Neural progenitor cell (in vitro differentiated cells): ENCODE measurements around the gene SERPINE1. TPM values are rescaled to one million over a fixed set of nuclear protein-coding genes. Genes with fewer than 3 reads are reported as not detected.

Experiments used
- DNase-seq: peaks from one replicate; pipeline ENCODE4 v3.0.0-alpha.2; 2016; ENCODE audit warnings: low spot score
- H2AFZ ChIP-seq: fragments of 200-600 bp; sonication (generic); replicated peaks from 2 replicates; pipeline ENCODE4 v1.6.1; 2016; ENCODE audit warnings: antibody characterized with exemption
- H3F3A ChIP-seq: fragments of 200-600 bp; sonication (generic); 2 replicates; pipeline ENCODE4 v1.6.1; 2016; ENCODE audit warnings: antibody characterized with exemption, low read depth
- H3K27ac ChIP-seq: fragments of 200-600 bp; sonication (generic); 2 replicates; pipeline ENCODE4 v1.5.1; 2016; ENCODE audit warnings: mild to moderate bottlenecking
- H3K27me3 ChIP-seq: fragments of 200-600 bp; sonication (generic); 2 replicates; pipeline ENCODE4 v1.6.1; 2016; ENCODE audit warnings: mild to moderate bottlenecking, moderate library complexity
- H3K36me3 ChIP-seq: fragments of 200-600 bp; sonication (generic); 2 replicates; pipeline ENCODE4 v1.5.1; 2016
- H3K4me1 ChIP-seq: fragments of 200-600 bp; sonication (generic); 2 replicates; pipeline ENCODE4 v1.6.1; 2016; ENCODE audit warnings: mixed run types
- H3K4me2 ChIP-seq: fragments of 200-600 bp; sonication (generic); 2 replicates; pipeline ENCODE4 v1.6.1; 2016
- H3K4me3 ChIP-seq: fragments of 200-600 bp; sonication (generic); 2 replicates; pipeline ENCODE4 v1.5.1; 2016
- H3K79me2 ChIP-seq: fragments of 200-600 bp; sonication (generic); 2 replicates; pipeline ENCODE4 v1.6.1; 2016; ENCODE audit warnings: low read depth
- H3K9ac ChIP-seq: fragments of 200-600 bp; sonication (generic); 2 replicates; pipeline ENCODE4 v1.6.1; 2016
- H3K9me3 ChIP-seq: fragments of 200-600 bp; sonication (generic); 2 replicates; pipeline ENCODE4 v1.5.1; 2016; ENCODE audit warnings: low read depth
- H4K20me1 ChIP-seq: fragments of 200-600 bp; sonication (generic); 2 replicates; pipeline ENCODE4 v1.6.1; 2016; ENCODE audit warnings: low read depth
- H3K27ac Mint-ChIP-seq: 3 replicates; pipeline ENCODE4 v1.8.0; 2021; ENCODE audit warnings: mixed read lengths
- H3K27me3 Mint-ChIP-seq: 2 replicates; pipeline ENCODE4 v1.8.0; 2022; ENCODE audit warnings: low read depth, mild to moderate bottlenecking, inconsistent platforms, moderate library complexity, mixed read lengths; ENCODE audit not compliant: insufficient read depth
- H3K36me3 Mint-ChIP-seq: 3 replicates; pipeline ENCODE4 v1.8.0; 2021; ENCODE audit warnings: mixed read lengths
- H3K4me1 Mint-ChIP-seq: 3 replicates; pipeline ENCODE4 v1.8.0; 2021; ENCODE audit warnings: mixed read lengths
- H3K4me3 Mint-ChIP-seq: 3 replicates; pipeline ENCODE4 v1.8.0; 2021; ENCODE audit warnings: mild to moderate bottlenecking, moderate library complexity, mixed read lengths
- H3K9me3 Mint-ChIP-seq: 3 replicates; pipeline ENCODE4 v1.8.0; 2020; ENCODE audit warnings: mixed read lengths
- EZH2 ChIP-seq: fragments of 200-600 bp; sonication (generic); IDR thresholded peaks from 2 replicates; pipeline ENCODE4 v1.6.1; 2017; ENCODE audit warnings: antibody characterized with exemption, mild to moderate bottlenecking, moderate library complexity
- EZH2phosphoT487 ChIP-seq: fragments of 200-600 bp; sonication (generic); IDR thresholded peaks from 2 replicates; pipeline ENCODE4 v1.6.1; 2017; ENCODE audit warnings: antibody characterized with exemption
- total RNA-seq: library from RNA; depleted of rRNA; stranded (reverse); fragments of >200 nt; gene quantifications from 2 replicates; pipeline ENCODE4 v1.2.3, GENCODE V29; 2015; ENCODE audit warnings: low replicate concordance
- TF ChIP-seq, protein P1 (sequence below): fragments of 200-600 bp; sonication (generic); IDR thresholded peaks from 2 replicates; pipeline ENCODE4 v1.5.1; 2017; ENCODE audit warnings: antibody characterized with exemption, mild to moderate bottlenecking

The SERPINE1 gene
- total RNA-seq, 1 donor from 2014 or later, result not detected

DNA sequence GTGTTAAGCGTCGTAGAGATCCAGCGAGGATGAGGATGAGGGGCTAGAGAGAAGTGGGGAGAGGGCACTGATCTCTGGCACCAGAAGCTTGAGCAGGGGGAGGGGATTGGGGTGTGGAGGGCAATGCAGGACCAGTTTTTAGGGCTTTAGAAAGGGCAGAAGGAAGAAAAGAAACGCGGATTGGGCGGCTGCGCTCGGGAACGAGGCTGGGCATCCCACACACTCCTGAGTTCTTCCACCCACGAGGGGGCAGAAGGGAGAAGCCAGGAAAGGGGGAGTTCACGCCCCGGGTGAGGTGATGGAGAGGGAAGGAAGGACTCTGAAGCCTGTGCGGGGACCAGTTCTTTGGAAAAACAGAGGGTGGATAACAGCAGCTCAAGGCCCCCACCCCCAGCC is 44.5 kb downstream of the SERPINE1 start:
- no peaks in the 10 kb centered on the region for H3K9me3 ChIP-seq
- no peak overlapping the region for H2AFZ ChIP-seq
- H3K27me3 ChIP-seq, result peaks cover 100% of the 10 kb centered on the region
- peaks cover 36% of the 10 kb centered on the region for H3K4me1 ChIP-seq
- Mint-ChIP-seq H3K9me3 (peaks cover 2% of the 10 kb centered on the region), H3K4me1 (peaks cover 55% of the 10 kb centered on the region), H3K27me3 (peaks cover 85% of the 10 kb centered on the region), H3K4me3 (peak overlapping the region; percentile 65), H3K27ac (no peak overlapping the region), H3K36me3 (no peaks in the 10 kb centered on the region)
- H3K36me3 ChIP-seq, result no peaks in the 10 kb centered on the region
- no peaks in the 10 kb centered on the region for H3K79me2 ChIP-seq
- no peak overlapping the region for H3K4me3 ChIP-seq
- H3K27ac ChIP-seq, result no peak overlapping the region
- H4K20me1 ChIP-seq, result peaks cover 65% of the 10 kb centered on the region
- peak; percentile 40 for DNase-seq
- no peak overlapping the region for H3K9ac ChIP-seq
- H3K4me2 ChIP-seq, result peak overlapping the region; percentile 77
- TF ChIP-seq, protein P1, sequence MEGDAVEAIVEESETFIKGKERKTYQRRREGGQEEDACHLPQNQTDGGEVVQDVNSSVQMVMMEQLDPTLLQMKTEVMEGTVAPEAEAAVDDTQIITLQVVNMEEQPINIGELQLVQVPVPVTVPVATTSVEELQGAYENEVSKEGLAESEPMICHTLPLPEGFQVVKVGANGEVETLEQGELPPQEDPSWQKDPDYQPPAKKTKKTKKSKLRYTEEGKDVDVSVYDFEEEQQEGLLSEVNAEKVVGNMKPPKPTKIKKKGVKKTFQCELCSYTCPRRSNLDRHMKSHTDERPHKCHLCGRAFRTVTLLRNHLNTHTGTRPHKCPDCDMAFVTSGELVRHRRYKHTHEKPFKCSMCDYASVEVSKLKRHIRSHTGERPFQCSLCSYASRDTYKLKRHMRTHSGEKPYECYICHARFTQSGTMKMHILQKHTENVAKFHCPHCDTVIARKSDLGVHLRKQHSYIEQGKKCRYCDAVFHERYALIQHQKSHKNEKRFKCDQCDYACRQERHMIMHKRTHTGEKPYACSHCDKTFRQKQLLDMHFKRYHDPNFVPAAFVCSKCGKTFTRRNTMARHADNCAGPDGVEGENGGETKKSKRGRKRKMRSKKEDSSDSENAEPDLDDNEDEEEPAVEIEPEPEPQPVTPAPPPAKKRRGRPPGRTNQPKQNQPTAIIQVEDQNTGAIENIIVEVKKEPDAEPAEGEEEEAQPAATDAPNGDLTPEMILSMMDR, result peak; percentile 12
- TF ChIP-seq EZH2, result no peak
- peaks cover 23% of the 10 kb centered on the region for H3F3A ChIP-seq

- TF ChIP-seq EZH2 (peak; percentile 87), EZH2phosphoT487 (peak; percentile 85)
- TF ChIP-seq, protein P1, result no peak
- no peaks in the 10 kb centered on the region for H3K36me3 Mint-ChIP-seq
- H3K79me2 ChIP-seq, result no peaks in the 10 kb centered on the region
- H3K4me1 ChIP-seq, result peaks cover 31% of the 10 kb centered on the region
- peaks cover 23% of the 10 kb centered on the region for H3F3A ChIP-seq
- H3K9me3 Mint-ChIP-seq, result peaks cover 2% of the 10 kb centered on the region
- DNase-seq, result peak; percentile 62
- H3K36me3 ChIP-seq, result no peaks in the 10 kb centered on the region
- peaks cover 87% of the 10 kb centered on the region for H3K27me3 Mint-ChIP-seq
- H3K4me3 Mint-ChIP-seq, result peak overlapping the region; percentile 65
- no peak overlapping the region for H3K9ac ChIP-seq
- H3K9me3 ChIP-seq, result no peaks in the 10 kb centered on the region
- peaks cover 49% of the 10 kb centered on the region for H3K4me1 Mint-ChIP-seq
- H4K20me1 ChIP-seq, result peaks cover 60% of the 10 kb centered on the region
- no peak overlapping the region for H3K27ac ChIP-seq
- peak overlapping the region; percentile 39 for H3K4me3 ChIP-seq
- peaks cover 100% of the 10 kb centered on the region for H3K27me3 ChIP-seq
- H3K27ac Mint-ChIP-seq, result no peak overlapping the region
- no peak overlapping the region for H2AFZ ChIP-seq
- H3K4me2 ChIP-seq, result peak overlapping the region; percentile 77
Observed at GRCh38 chr7:101172005-101172853, 45.3 kb downstream of the SERPINE1 start.

DNA sequence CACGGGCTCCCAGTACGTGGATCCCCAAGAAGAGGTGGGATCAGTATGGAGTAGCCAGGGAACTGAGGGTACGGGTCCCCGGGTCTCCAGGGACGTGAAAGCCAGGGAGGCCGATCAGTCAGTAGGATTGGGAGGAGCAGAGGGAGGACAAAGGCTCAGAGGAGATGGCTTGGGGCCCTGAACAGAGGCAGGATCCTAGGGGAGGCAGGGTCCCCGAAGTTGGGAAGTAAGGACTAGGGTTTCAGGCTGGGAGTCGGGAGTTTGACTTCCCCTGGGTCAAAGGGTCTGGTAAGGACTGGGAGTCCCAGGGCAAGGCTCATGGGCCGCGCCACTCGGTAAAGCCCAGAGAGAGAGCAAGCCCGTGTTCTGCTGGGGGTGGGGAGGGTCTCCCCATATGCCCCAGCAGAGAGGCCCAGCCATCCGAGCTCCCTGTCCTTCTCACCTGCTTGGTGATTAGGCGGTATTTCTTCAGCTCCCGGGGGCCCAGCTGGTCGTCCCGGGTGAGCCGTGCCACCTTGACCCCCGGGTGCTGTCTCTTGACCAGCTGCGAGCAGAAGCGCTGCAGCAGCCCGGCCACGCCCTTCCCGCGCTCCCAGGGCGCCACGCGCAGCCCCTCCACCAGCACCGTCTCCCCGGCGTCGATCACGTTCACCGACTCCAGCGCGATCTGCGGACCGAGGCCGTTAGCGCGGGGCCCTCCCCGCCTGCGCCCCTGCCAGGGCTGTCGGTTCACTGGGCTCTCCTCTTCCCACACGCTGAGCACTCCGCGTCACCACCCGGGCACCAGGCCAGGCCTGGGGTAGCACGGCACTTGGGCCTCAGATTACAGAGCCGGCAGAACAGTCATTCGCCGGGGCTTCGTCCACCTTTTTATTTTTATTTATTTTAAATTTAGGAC is 46.2 kb downstream of the SERPINE1 start:
- no peak overlapping the region for H3K27ac ChIP-seq
- no peaks in the 10 kb centered on the region for H3K36me3 ChIP-seq
- H4K20me1 ChIP-seq, result peaks cover 51% of the 10 kb centered on the region
- Mint-ChIP-seq H3K4me1 (peaks cover 41% of the 10 kb centered on the region), H3K36me3 (no peaks in the 10 kb centered on the region), H3K27ac (no peak overlapping the region), H3K9me3 (peaks cover 2% of the 10 kb centered on the region), H3K27me3 (peaks cover 86% of the 10 kb centered on the region), H3K4me3 (peak overlapping the region; percentile 58)
- H3K4me2 ChIP-seq, result peak overlapping the region; percentile 77
- peaks cover 26% of the 10 kb centered on the region for H3K4me1 ChIP-seq
- H3K9ac ChIP-seq, result no peak overlapping the region
- H3K79me2 ChIP-seq, result no peaks in the 10 kb centered on the region
- H3K9me3 ChIP-seq, result no peaks in the 10 kb centered on the region
- H3F3A ChIP-seq, result peaks cover 23% of the 10 kb centered on the region
- no peak overlapping the region for H2AFZ ChIP-seq
- no peak for DNase-seq
- H3K27me3 ChIP-seq, result peaks cover 100% of the 10 kb centered on the region
- peak overlapping the region; percentile 39 for H3K4me3 ChIP-seq
- TF ChIP-seq, protein P1, result no peak
- peak; percentile 7 for TF ChIP-seq EZH2phosphoT487
